ENCODE measurements around the gene GPR142.

DNA sequence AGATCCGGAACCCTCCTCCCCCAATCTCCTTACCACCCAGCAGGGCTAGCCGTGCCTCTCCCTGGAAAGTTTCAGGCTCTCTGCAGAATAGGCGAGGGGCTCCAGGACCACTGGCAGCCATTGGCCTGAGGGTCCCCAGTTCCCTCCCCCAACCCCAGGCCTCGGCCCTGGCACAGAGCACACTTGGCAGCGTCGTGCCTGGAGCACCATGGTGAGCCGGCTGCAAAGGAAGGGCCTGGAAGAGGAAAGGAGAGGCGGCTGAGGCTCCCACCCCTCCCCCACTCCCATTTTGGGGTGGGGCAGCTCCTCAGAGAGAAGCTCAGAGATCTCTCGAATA lies 5.3 kb upstream of the GPR142 start:
- no peak for TF ChIP-seq POLR2A (IDR thresholded peaks at IDR 0.05)
- TF ChIP-seq, protein P1, sequence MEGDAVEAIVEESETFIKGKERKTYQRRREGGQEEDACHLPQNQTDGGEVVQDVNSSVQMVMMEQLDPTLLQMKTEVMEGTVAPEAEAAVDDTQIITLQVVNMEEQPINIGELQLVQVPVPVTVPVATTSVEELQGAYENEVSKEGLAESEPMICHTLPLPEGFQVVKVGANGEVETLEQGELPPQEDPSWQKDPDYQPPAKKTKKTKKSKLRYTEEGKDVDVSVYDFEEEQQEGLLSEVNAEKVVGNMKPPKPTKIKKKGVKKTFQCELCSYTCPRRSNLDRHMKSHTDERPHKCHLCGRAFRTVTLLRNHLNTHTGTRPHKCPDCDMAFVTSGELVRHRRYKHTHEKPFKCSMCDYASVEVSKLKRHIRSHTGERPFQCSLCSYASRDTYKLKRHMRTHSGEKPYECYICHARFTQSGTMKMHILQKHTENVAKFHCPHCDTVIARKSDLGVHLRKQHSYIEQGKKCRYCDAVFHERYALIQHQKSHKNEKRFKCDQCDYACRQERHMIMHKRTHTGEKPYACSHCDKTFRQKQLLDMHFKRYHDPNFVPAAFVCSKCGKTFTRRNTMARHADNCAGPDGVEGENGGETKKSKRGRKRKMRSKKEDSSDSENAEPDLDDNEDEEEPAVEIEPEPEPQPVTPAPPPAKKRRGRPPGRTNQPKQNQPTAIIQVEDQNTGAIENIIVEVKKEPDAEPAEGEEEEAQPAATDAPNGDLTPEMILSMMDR (IDR thresholded peaks at IDR 0.05) = no peak

Data from lower leg skin (tissue), 3 donors.